Measurements from ENCODE around the gene DUSP16.
"Not testable (repeated sequence)": the region's sequence is repeated elsewhere in the genome, so short reads cannot be mapped to it uniquely, and the experiment has no call there.

Gene DUSP16

GRCh38 chr12:12543959-12544358, 18.7 kb downstream of the DUSP16 start:
- DNase-seq = no peak

- no peak for DNase-seq
These were observed 19.7 kb downstream of the DUSP16 start for GRCh38 chr12:12542964-12543363.

GRCh38 chr12:12542286-12542685, 20.4 kb downstream of the DUSP16 start:
- DNase-seq = no peak

GRCh38 chr12:12541782-12542181, 20.9 kb downstream of the DUSP16 start:
- no peak for DNase-seq

GRCh38 chr12:12540261-12541013, 22.2 kb downstream of the DUSP16 start:
- no peak for DNase-seq

- DNase-seq = no peak
These were observed 23.4 kb downstream of the DUSP16 start for GRCh38 chr12:12539028-12539810.

- no peak for DNase-seq
These were observed 24.1 kb downstream of the DUSP16 start for GRCh38 chr12:12538535-12538934.

GRCh38 chr12:12537421-12537820, 25.2 kb downstream of the DUSP16 start:
- DNase-seq = no peak

- no peak for DNase-seq
These were observed 27.7 kb downstream of the DUSP16 start for GRCh38 chr12:12534975-12535374.

GRCh38 chr12:12534166-12534866, 28.3 kb downstream of the DUSP16 start:
- DNase-seq = no peak

- DNase-seq = no peak
These were observed 29.3 kb downstream of the DUSP16 start for GRCh38 chr12:12533238-12533829.

GRCh38 chr12:12531194-12531593, 31.5 kb downstream of the DUSP16 start:
- DNase-seq = no peak

- no peak for DNase-seq
These were observed 32.8 kb downstream of the DUSP16 start for GRCh38 chr12:12529783-12530421.

- DNase-seq = no peak
These were observed 34.0 kb downstream of the DUSP16 start for GRCh38 chr12:12528361-12529270.

- no peak for DNase-seq
These were observed 34.8 kb downstream of the DUSP16 start for GRCh38 chr12:12527820-12528296.

- no peak for DNase-seq
These were observed 38.5 kb downstream of the DUSP16 start for GRCh38 chr12:12524128-12524527.

- DNase-seq = no peak
These were observed 39.4 kb downstream of the DUSP16 start for GRCh38 chr12:12523229-12523628.

- not testable (repeated sequence) for DNase-seq
These were observed 40.0 kb downstream of the DUSP16 start for GRCh38 chr12:12522657-12523056.

GRCh38 chr12:12521888-12522287, 40.8 kb downstream of the DUSP16 start:
- DNase-seq = no peak

GRCh38 chr12:12521044-12521485, 41.6 kb downstream of the DUSP16 start:
- DNase-seq = no peak

- DNase-seq = no peak
These were observed 42.4 kb downstream of the DUSP16 start for GRCh38 chr12:12520273-12520672.

Data from stimulated activated CD4-positive, alpha-beta T cell treated with anti-CD3 and anti-CD28 coated beads, Interleukin-2, amount 100 ng/mL, for 24 hours (primary cell).